GM18520 (cell line): ENCODE measurements around the gene RTN4R.
"Not testable (repeated sequence)": the region's sequence is repeated elsewhere in the genome, so short reads cannot be mapped to it uniquely, and the experiment has no call there.

Experiments
- ATAC-seq: cut with Tn5 transposase; IDR thresholded peaks from one replicate; pipeline ENCODE4 v1.9.1; 2021; ENCODE audit not compliant: unreplicated experiment

RTN4R gene

DNA sequence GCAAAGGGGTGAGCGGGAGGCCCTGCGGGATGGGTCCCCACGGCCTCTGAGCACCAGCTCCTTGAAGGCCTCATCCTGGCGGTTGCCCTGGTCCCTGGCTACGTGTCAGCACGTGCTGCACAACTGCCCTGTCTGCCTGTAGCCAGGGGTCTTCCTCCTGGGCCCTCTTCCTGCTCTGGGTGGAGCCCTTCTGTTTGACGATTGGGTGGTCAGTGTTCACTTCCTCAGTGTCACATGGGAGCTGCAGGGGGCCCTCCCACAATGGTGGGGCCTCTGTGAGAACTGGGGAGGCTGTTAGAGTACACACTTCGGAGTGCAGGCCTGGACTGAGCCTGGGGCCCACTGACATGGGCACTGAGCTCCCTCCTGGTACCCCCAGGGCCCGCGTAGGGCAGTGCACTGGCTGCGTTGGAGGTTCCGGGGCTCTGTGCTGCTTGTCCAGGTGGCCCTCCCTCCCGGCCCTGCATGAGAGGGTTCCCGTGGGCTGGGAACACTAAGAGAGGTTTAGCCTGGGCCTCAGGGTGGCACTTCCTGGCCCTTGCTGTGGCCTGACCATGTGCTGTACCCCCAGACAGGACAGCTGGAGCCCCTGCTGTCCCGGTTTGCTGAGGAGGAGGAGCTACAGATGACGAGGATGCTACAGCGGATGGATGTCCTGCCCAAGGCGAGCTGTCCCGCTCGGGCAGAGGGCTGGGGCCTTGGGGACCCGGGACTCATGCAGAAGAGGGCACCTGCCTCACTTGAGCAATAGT, 38.0 kb upstream of the RTN4R start:
- no peak for ATAC-seq

DNA sequence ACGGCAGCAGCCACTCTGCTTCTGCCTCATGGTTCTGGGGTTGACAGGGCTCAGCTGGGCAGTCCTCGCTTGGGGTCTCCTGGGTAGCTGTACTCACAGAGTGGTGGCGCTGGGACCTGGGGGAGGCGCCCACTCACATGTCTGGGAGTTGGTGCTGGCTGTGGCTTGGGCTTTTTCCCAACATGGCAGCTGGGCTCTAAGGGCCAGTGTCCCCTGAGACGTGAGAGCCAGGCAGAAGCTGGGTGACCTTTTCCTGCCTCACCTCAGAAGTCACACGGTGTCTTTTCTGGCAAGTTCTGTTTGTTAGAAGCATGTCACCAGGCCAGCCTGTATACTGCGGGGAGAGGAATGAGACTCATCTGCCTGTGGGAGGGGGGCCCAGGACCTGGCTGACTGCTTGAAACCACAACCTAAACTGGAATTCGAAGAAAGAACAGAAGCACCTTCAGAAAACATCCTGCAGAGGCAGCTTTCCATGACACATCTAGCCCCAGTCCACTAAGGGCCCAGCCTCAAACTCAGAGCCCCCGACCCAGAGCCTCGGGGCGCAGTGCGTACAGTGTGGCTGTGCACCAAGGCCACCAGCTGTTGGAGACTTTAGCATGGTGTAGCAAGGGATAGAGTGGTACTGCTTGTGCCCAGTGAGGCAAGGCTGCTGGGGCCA, 37.2 kb upstream of the RTN4R start:
- ATAC-seq = not testable (repeated sequence)

DNA sequence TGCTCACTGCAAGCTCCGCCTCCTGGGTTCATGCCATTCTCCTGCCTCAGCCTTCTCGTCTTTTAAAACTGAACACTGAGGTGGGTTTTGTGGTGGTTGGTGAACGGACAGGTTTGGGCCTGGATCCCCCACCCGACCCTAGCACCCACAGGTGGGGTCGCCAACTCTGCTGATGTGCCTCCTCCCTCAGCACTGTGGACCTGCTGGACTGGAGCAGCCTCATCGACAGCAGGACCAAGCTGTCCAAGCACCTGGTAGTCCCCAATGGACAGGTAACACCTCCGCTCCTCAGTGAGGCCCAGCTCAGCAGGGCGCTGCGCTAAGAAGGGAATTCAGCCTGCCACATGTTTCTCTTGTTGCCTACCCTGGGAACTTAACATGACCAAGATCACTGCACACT, 36.5 kb upstream of the RTN4R start:
- no peak for ATAC-seq

DNA sequence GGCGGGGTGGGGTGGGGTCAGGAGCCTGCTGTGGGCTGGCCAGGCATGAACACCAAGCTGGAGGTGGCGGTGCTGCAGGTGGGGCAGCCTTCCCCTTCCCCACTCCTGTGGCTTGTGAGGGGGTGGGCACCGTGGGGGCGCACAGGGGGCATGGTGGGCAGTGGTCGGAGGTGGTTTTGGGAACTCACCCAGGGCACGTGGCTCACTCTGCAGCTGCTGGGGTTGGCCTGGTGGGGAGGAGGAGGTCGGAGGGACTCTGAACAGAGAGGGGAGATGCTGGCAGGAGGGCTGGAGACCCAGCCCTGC, 35.1 kb upstream of the RTN4R start:
- not testable (repeated sequence) for ATAC-seq

DNA sequence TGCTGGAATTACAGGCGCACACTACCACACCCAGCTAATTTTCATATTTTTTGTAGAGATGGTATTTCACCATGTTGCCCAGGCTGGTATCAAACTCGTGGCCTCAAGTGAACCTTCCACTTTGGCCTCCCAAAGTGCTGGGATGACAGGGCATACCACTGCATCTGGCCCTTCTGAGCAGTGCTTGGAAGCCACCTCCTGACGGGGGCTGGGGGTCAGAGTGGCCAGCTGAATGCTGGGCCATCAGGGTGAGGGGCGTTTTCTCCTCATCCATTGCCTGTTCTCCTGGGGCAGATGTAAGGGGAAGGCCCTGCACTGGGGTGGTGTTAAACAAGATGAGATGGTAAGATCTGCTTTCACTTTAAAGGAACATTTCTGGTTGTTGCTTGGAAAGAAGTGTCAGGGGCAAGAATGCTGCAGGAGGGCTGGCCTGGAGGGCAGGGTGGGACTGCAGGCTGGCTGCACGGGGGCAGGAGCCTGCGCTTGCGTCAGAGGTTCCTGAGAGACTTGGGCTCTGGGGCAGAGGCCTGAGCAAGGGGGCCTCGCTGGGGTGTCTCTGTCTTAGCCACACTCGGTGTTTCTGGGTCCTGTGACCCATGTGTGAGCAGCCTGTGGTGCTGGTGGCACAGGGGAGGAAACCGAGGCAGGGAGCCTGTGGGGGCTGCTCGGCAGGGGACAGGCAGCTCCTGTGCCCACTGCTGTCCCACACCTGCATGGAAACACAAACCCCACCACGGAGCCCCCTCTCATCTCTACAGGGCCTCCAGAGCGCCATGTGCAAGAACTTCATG, 34.5 kb upstream of the RTN4R start:
- no peak for ATAC-seq

DNA sequence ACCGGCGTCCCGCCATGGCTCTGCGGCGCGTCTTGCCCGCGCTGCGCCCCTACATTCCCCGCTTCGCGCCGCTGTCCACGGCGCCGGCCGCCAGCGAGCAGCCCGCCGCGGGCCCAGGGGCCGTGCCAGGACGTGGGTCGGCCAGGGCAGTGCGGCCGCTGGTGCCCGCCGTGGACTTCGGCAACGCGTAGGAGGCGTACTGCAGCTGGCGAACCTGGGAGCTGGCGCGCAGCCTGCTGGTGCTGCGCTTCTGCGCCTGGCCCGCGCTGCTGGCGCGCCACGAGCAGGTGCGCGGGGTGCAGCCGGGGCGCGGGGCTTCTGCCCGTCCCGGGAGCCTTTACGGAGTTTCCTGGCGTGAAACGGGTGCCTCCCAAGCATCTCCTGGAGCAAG, 31.6 kb upstream of the RTN4R start:
- ATAC-seq = no peak

DNA sequence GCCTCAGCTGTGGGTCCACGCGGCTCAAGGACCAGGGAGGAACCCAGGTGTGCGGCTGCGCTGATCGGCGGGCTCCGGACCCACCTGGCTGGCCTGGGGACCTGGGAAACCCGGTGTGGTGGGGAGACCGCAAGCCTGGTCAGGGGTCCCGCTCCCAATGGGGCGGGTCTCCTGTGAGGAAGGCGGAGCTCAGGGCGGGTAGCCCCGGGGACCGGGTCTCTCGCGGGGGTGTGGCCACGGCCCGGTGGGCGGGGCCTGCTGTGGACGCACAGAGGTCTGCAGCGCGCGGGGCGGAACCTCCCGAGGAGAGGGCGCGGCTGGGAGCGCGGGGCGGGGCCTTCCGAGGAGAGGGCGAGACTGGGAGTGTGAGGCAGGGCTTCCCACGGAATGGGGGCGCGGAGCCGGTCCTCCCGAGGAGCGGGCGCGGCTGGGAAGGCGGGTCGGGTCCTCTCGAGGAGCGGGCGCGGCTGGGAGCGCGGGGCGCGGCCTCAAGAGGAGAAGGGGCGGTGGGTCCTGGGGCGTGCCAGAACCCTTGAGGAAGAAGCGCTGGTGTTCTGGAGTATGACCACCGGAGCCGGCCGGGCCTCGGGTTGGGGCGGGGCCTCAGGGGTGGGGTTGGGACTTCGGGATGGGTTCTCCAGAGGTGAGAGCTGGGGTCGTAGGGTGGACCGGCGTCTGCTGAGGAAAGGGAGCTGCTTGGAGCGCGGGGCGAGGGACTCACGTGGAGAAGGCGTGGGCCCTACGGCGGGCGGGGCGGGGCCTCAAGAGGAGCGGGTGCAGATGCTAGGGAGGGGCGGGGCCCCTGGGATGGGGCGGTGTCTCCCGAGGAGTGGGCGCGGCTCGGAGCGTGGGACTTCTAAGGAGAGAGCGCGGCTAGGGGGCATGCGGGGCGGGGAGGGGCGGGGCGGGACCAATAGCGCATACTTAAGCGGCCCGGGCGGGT, 31.0 kb upstream of the RTN4R start:
- ATAC-seq = no peak

DNA sequence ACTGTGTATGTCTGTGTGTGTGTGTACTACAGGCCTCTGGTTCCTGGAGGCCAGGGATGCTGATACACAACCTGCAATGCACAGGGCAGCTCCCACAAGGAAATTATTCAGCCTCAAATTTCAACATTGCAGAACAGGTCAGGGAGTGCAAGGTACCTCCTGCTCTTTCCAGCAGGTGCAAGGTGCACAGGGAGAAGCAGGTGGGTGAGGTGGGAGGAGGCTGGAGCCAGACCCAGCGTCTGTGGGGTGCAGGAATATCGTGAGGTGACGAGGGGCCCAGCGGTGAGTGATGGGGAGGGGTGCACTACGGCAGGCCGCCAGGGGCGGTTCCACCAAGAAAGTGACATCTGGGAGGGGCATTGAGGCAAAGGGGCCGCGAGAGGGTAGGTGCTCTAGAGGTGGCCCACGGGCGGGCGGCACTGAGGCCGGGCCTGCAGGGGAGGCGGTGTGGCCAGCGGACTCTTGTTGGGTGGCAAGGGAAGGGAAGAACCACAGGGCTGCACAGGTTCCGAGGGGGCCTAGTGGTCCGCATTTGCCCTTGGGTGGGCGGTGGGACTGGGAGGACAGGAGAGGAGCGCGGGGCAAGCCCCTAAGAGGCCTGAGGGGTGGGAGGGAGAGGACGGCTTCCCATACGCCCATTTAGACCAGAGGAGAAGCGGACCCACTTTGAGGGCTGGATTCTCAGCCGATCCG, 30.1 kb upstream of the RTN4R start:
- no peak for ATAC-seq

DNA sequence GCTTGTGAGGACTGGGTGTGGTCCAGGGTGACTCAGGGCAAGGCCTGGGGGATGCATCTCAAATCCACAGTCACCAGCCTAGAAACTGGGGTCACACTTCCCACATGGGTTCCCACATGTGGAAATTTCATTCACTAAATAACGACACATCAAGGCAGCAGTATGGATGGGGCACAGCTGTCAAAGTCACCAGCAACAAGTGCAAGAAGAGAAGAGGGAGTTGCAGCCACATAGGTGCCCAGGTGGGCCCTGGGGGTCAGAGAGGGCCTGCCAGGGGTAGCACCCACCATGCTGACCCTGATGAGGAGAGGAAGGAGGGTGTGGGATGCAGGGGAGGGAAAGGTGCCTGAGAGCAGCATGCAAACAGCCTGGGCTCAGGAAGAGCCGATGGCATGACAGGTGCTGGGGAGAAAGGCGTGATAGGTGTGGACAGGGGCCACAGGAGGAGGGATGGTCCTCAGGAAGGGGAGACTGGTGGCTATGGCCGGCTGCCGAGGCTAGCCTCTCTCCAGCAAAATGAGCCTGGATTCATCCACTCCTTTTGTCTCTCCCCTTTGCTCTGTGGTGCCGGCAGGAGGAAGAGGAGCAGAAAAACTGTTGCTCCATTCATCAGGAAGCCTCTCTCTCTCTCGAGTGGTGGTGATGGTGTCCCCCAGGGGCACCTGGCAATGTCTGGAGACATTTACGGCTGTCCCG, 29.4 kb upstream of the RTN4R start:
- no peak for ATAC-seq

DNA sequence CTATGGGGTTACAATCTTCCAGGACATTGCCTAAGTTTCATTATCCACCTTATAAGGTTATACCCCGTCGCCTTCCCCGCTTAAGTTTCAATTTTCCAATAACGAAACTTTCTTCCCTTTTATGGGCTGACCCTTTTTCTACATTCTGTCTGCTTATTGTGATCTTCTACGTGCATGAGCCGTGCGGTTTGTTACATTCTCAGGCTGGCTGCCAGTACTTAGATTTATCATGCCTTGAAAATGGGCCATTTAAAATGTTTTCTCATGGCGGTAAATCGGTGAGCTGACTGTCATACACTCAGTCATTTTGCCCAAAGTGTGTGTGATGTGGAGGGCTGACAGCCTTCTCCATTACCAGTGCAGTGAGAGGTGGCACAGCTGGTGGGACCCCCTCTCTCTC, 28.5 kb upstream of the RTN4R start:
- no peak for ATAC-seq

DNA sequence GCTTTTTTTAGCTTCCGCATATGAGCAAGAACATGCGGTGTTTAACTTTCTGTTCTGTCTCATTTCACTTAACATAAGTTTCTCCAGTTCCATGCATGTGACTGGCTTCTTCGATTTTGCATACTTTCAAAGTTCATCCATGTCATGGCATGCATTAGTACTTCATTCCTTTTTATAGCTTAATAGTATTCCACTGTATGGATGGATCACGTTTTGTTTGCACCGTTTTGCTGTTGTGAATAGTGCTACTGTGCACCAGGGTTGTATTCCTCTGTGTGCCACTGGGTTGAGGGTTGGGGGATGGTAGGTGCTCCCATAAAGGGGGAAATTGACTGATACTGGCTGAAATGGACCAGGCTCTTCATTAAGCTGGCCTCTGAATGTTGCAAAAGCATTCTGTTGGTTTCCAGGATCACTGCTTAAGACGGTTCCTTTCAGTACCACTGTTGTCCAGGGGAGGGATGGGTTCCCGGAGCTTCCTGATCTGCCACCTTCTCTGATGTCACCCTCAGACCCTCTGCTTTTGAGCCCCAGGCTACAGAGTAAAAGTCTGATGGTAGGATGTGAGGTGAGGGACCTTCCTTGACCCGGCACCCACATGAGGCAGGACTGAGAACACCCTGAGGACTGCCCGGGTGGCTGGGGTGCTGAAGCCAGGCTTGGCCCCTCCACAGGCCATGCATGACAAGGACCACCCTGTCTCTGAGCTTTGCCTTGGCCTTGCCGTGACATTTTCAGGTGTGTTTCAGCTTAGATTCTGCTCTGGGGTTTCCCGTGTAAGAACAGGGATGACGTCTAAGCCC, 27.3 kb upstream of the RTN4R start:
- no peak for ATAC-seq

DNA sequence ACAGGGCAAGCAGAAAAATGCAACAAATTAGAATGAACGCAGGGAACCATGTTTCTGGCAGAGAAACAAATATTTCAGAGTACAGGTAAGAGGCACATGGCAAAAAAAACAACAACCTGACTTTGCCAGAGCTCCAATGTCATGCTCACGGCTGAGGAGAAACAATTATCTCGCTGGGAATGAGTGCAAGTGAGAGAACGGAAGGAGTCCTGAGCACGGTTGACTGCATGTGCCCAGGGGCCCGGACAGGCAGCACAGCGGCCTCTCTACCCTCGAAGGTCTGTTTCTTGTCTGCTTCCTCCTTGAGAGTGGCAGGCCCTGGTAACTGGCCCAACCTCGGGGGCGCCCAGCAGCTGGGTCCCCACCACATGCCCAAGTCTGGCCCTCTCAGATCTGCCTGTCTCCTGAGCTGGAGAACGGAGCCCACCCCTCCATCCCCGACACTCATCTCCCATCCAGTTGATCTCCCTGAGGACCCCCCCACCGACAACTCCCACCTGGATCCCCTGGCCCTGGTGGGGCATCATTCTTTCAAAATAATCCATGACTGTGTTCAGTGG, 24.6 kb upstream of the RTN4R start:
- no peak for ATAC-seq

DNA sequence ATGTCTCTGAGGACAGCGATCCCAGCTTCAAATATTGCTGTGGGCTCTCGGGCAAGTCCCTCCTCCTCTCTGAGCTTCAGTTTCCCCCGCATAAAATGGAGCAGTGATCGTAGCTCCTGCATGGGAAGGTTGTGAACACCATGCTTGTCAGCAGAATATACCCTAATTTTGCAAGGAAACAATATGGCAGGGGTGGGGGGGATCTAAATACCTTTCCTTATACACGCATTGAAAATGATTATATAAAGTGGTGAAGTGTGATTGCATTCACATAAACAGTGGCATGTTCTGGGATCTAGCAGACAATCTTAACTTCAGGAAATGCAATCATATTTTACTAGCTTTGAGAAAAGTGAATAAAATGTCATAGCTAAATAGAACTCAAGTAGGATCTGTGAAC, 24.0 kb upstream of the RTN4R start:
- ATAC-seq = no peak

DNA sequence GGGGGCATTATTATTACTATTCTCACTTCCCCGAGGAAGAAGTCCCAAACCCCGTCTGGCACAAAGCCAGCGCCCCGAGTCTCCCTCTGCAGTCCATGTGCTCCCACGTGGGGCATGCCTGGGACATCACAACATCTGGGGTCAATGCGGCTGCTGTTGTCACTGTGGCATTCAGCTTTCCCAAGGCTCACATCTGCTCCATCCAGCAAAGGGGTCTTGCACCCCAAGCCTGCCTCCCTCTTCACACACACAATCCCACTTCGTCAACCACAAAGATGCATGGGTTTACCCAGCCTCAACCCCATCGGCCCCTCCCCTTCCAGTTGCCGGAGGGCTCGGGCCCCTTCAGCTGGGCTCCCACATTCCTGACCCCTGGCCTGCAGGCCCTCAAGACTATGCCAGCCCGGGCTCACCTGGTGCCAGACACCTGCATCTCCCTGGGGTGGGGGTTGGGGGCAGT, 23.5 kb upstream of the RTN4R start:
- no peak for ATAC-seq

DNA sequence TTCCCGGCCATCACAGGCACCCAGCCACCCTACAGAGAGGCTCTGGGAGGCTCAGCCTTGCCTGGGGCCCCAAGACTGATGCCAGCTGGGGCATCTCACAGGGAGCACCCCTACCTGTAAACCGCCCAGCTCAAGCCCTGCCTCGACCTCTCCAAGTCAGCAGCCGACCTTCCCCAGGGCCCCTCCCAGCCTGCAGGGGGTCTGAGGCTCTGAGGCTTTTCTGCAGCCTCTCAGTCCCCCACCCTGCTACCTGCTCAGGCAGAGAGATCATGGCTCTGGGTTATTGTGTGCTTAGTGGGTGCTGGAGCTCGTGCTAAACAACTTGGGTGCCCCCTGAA, 23.1 kb upstream of the RTN4R start:
- no peak for ATAC-seq

DNA sequence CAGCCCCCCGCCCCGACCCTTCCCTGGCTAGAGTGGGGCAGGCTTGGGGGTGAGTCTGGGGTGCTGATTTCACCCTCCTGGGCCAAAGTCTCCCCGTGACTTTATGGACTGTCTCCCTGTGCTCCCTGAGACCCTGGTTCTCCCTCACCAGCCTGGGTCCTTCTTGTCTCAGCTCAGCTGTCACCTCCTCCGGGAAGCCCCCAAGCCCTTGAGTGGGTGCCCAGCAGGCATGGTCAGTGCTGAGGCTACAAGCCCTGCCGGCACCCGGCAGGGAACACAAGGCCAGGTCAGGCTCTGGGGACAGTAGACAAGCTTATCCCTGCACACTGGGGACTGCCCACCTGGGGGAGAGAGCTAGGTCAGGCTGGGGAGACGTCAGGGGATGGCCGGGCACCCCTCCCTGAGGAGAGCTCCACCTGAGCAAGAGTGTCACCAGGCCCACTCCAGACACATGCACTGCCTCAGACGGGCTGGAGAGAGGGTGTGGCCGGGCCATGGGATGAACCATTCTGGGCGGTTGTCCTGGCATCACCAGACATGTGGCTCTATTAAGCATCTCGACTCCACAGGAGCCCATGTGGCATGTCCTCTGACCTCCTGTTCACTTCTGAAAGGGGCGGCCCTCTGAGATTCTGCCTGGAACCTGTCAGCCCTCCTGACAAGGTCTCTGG, 22.6 kb upstream of the RTN4R start:
- ATAC-seq = no peak

DNA sequence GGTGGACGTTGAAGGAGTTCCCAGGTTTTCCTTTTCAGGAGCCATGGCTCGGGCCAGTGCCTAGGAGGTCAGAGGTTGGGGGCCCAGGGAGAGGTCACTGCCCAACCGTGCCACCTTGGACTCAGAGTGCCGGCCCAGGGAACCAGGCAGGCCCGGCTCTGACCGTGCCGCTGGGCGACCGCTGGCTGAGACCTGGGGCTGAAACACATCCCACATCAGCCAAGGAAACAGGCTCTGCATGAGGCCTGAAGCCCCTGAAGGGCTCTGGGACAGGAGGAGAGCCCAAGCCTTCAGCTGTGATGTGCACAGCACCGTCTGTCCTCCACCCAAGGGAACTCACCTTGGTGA, 21.9 kb upstream of the RTN4R start:
- no peak for ATAC-seq
